Sigmoid colon (tissue), 4 donors: ENCODE data around the gene TRMT61A.

Source experiments
- POLR2A ChIP-seq, 2 donors: fragments of 450-650 bp; IDR thresholded peaks; one replicate each; pipeline ENCODE4 v1.6.1; 2016; ENCODE audit warnings: antibody characterized with exemption in 2 of 2, mild to moderate bottlenecking in 2 of 2, moderate library complexity in 2 of 2
- POLR2AphosphoS5 ChIP-seq, 4 donors: sonication (generic); formaldehyde crosslinking; IDR thresholded peaks; one replicate each; pipeline ENCODE4 v1.6.1; 2017; ENCODE audit warnings: antibody characterized with exemption in 4 of 4

DNA sequence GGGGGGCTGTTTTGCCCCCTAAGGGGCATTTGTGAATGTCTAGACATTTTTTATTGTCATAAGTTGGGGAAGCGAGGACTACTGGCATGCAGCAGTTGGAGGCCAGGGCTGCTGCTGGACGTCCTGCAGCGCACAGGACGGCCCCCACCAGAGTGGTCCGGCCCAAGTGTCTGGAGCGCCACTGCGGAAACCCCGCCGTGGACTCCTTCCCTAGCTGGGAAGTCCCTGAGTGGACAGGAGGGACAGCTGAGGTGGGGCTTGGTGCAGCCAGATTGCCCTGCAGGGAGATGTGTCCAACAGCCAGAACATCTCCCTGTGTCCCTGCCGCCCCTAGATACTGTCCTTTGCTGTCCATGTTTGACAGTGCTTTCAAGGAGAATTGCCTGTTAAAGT, 11.8 kb upstream of the TRMT61A start:
- no peak for TF ChIP-seq POLR2AphosphoS5 (IDR thresholded peaks at IDR 0.05)
- no peak for TF ChIP-seq POLR2A (IDR thresholded peaks at IDR 0.05)
